ENCODE data around the gene KDF1.

GRCh38 chr1:26907071-26907917 is 53.0 kb downstream of the KDF1 start:
- no peak for TF ChIP-seq CTCF (IDR thresholded peaks at IDR 0.05)
- TF ChIP-seq POLR2AphosphoS5 (IDR thresholded peaks at IDR 0.05): no peak
- no peak for TF ChIP-seq POLR2A (IDR thresholded peaks at IDR 0.05)
